Measurements from ENCODE around the gene SUSD6.

DNA sequence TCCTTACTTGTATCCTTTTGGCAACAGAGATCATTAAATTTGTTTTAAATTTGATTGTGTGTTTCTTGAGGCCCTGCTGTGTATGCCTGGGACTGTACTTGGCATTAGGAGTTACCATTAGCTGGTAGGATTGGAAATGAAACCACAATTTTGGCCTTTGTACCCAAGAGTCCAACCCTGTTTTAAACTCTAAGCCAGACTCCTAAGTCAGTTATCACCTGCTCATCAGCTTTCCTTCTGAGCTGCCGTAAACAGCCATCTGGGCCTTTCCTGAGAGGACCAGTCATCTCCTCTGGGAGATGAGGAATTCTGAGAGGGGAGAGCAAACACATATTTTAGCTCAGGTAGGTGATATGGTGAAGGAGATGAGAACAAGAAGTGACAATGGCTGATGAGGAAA is 81.2 kb downstream of the SUSD6 start:
- TF ChIP-seq, protein P1, sequence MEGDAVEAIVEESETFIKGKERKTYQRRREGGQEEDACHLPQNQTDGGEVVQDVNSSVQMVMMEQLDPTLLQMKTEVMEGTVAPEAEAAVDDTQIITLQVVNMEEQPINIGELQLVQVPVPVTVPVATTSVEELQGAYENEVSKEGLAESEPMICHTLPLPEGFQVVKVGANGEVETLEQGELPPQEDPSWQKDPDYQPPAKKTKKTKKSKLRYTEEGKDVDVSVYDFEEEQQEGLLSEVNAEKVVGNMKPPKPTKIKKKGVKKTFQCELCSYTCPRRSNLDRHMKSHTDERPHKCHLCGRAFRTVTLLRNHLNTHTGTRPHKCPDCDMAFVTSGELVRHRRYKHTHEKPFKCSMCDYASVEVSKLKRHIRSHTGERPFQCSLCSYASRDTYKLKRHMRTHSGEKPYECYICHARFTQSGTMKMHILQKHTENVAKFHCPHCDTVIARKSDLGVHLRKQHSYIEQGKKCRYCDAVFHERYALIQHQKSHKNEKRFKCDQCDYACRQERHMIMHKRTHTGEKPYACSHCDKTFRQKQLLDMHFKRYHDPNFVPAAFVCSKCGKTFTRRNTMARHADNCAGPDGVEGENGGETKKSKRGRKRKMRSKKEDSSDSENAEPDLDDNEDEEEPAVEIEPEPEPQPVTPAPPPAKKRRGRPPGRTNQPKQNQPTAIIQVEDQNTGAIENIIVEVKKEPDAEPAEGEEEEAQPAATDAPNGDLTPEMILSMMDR (IDR thresholded peaks at IDR 0.05): no peak
- no peak for TF ChIP-seq POLR2A (IDR thresholded peaks at IDR 0.05)
